H1 (cell line): ENCODE data around the gene TCAF1. TPM values are rescaled to one million over a fixed set of nuclear protein-coding genes. Genes with fewer than 3 reads are reported as not detected.
A peak's percentile ranks its signal among the peaks of the same experiment; 100 is the strongest.

ENCODE experiments used
- CTCF ChIA-PET: fragments of 300-600 bp; sonication (Branson Sonifier 250); formaldehyde crosslinking; loops from one replicate; lab custom pipeline; 2021; ENCODE audit not compliant: partially characterized antibody; lab: Charles Lee
- POLR2A ChIA-PET: fragments of 300-600 bp; sonication (Branson Sonifier 250); formaldehyde crosslinking; loops from one replicate; lab custom pipeline; 2021; ENCODE audit warnings: inconsistent platforms; ENCODE audit not compliant: partially characterized antibody; lab: Charles Lee
- DNase-seq, 2 experiments: peaks; one replicate each; pipeline versions ENCODE4 v3.0.0 to v3.0.0-alpha.2; 2010 to 2022; ENCODE audit warnings: low spot score in 2 of 2, low read depth in 1 of 2, mixed read lengths in 1 of 2
- FAIRE-seq: peaks from 2 replicates; lab custom pipeline; 2011; peaks lifted over from hg19 to GRCh38; lab: Jason Lieb, UNC
- H2AFZ ChIP-seq: 2 replicates; pipeline ENCODE4 v1.8.1; 2012; ENCODE audit warnings: low read length, inconsistent platforms
- H2AK5ac ChIP-seq: 2 replicates; pipeline ENCODE4 v1.6.1; 2013; ENCODE audit warnings: low read depth, low read length
- H2BK120ac ChIP-seq: replicated peaks from 2 replicates; pipeline ENCODE3; 2013; ENCODE audit warnings: low read depth, low read length, inconsistent platforms
- H2BK12ac ChIP-seq: 2 replicates; pipeline ENCODE4 v1.6.1; 2013; ENCODE audit warnings: low read depth, low read length
- H2BK15ac ChIP-seq: 2 replicates; pipeline ENCODE4 v1.6.1; 2013; ENCODE audit warnings: low read length
- H2BK20ac ChIP-seq: 2 replicates; pipeline ENCODE4 v1.6.1; 2013; ENCODE audit warnings: low read length
- H2BK5ac ChIP-seq: 2 replicates; pipeline ENCODE4 v1.6.1; 2013; ENCODE audit warnings: low read depth, low read length
- H3K14ac ChIP-seq: 2 replicates; pipeline ENCODE4 v1.6.1; 2013; ENCODE audit warnings: inconsistent platforms; ENCODE audit not compliant: insufficient read length
- H3K18ac ChIP-seq: 2 replicates; pipeline ENCODE4 v1.6.1; 2013; ENCODE audit warnings: low read length; ENCODE audit errors: extremely low read depth
- H3K23ac ChIP-seq: 2 replicates; pipeline ENCODE4 v1.6.1; 2013; ENCODE audit warnings: inconsistent platforms; ENCODE audit not compliant: insufficient read length
- H3K23me2 ChIP-seq: 2 replicates; pipeline ENCODE4 v1.6.1; 2013; ENCODE audit warnings: low read depth, low read length
- H3K27ac ChIP-seq: 2 replicates; pipeline ENCODE4 v1.6.1; 2011; ENCODE audit warnings: low read depth, low read length, inconsistent platforms
- H3K27me3 ChIP-seq, 4 experiments: replicated peaks in 1 of 4; 1 replicate in 1 of 4; 2 replicates in 3 of 4; pipeline versions ENCODE4 v1.6.1 to v1.8.1; 2011 to 2013; ENCODE audit warnings: low read length in 3 of 4, mild to moderate bottlenecking in 3 of 4, inconsistent platforms in 2 of 4, mixed read lengths in 2 of 4, moderate library complexity in 1 of 4; ENCODE audit not compliant: control insufficient read depth in 3 of 4, insufficient read depth in 3 of 4; ENCODE audit errors: extremely low read depth in 1 of 4
- H3K36me3 ChIP-seq, 4 experiments: 2 replicates each; pipeline versions ENCODE4 v1.6.1 to v1.8.1; 2011 to 2013; ENCODE audit warnings: mild to moderate bottlenecking in 4 of 4, low read length in 3 of 4, moderate library complexity in 2 of 4, control low read depth in 1 of 4, inconsistent platforms in 1 of 4; ENCODE audit not compliant: insufficient read depth in 4 of 4, control insufficient read depth in 2 of 4
- H3K4ac ChIP-seq: replicated peaks from 2 replicates; pipeline ENCODE3; 2013; ENCODE audit warnings: low read length, low read depth, mixed read lengths, inconsistent platforms; ENCODE audit not compliant: insufficient read length
- H3K4me1 ChIP-seq, 4 experiments: replicated peaks in 1 of 4; 1 replicate in 1 of 4; 2 replicates in 3 of 4; pipeline versions ENCODE4 v1.6.1 to v1.8.1; 2011 to 2013; ENCODE audit warnings: low read length in 3 of 4, inconsistent platforms in 2 of 4, mixed read lengths in 1 of 4; ENCODE audit not compliant: insufficient read depth in 4 of 4, control insufficient read depth in 3 of 4
- H3K4me2 ChIP-seq, 2 experiments: 2 replicates each; pipeline versions ENCODE4 v1.6.1 to v1.8.1; 2011 to 2013; ENCODE audit warnings: low read depth in 2 of 2, low read length in 2 of 2, control low read depth in 1 of 2, inconsistent platforms in 1 of 2, mild to moderate bottlenecking in 1 of 2; ENCODE audit not compliant: insufficient read depth in 1 of 2
- H3K4me3 ChIP-seq, 4 experiments: fragments of 200-600, 300-600 bp in 1 of 4; sonication (generic), shearing (Covaris generic), sonication (Bioruptor Twin) in 1 of 4; 2 replicates each; pipeline versions ENCODE4 v1.5.1 to v1.8.1; 2011 to 2016; ENCODE audit warnings: low read length in 4 of 4, low read depth in 3 of 4, control low read depth in 2 of 4, inconsistent platforms in 2 of 4, mild to moderate bottlenecking in 2 of 4, mixed read lengths in 1 of 4, moderate library complexity in 1 of 4; ENCODE audit not compliant: insufficient read depth in 2 of 4; ENCODE audit errors: extremely low read depth in 1 of 4
- H3K56ac ChIP-seq: replicated peaks from 2 replicates; pipeline ENCODE3; 2013; ENCODE audit warnings: low read depth, mild to moderate bottlenecking, mixed read lengths, low read length, inconsistent platforms; ENCODE audit not compliant: insufficient read length
- H3K79me1 ChIP-seq: 2 replicates; pipeline ENCODE4 v1.6.1; 2013; ENCODE audit warnings: low read depth, low read length, control low read depth
- H3K79me2 ChIP-seq, 2 experiments: 2 replicates each; pipeline versions ENCODE4 v1.6.1 to v1.8.1; 2012 to 2013; ENCODE audit warnings: low read length in 2 of 2, mild to moderate bottlenecking in 2 of 2, inconsistent platforms in 1 of 2; ENCODE audit not compliant: insufficient read depth in 2 of 2, control insufficient read depth in 1 of 2
- H3K9ac ChIP-seq, 4 experiments: replicated peaks in 1 of 4; 1 replicate in 1 of 4; 2 replicates in 3 of 4; pipeline versions ENCODE4 v1.6.1 to v1.8.1; 2011 to 2013; ENCODE audit warnings: low read depth in 3 of 4, low read length in 3 of 4, control low read depth in 2 of 4, mild to moderate bottlenecking in 2 of 4, moderate library complexity in 2 of 4, inconsistent platforms in 1 of 4; ENCODE audit errors: extremely low read depth in 1 of 4
- H3K9me3 ChIP-seq, 2 experiments: 2 replicates each; pipeline versions ENCODE4 v1.6.1 to v1.8.1; 2012 to 2013; ENCODE audit warnings: mild to moderate bottlenecking in 2 of 2, moderate library complexity in 2 of 2, control low read depth in 1 of 2, inconsistent platforms in 1 of 2, low read depth in 1 of 2, low read length in 1 of 2, mixed read lengths in 1 of 2; ENCODE audit not compliant: insufficient read depth in 2 of 2
- H4K20me1 ChIP-seq, 2 experiments: replicated peaks in 1 of 2; 2 replicates each; pipeline versions ENCODE3 to v1.8.1; 2011 to 2013; ENCODE audit warnings: inconsistent platforms in 2 of 2, low read length in 2 of 2, mild to moderate bottlenecking in 1 of 2; ENCODE audit not compliant: insufficient read depth in 2 of 2, control insufficient read depth in 1 of 2
- H4K5ac ChIP-seq: 2 replicates; pipeline ENCODE4 v1.6.1; 2013; ENCODE audit warnings: low read length, low read depth, mixed read lengths, inconsistent platforms; ENCODE audit not compliant: insufficient read length
- H4K8ac ChIP-seq: 2 replicates; pipeline ENCODE4 v1.8.0; 2013; ENCODE audit warnings: mild to moderate bottlenecking, moderate library complexity, low read length, inconsistent platforms; ENCODE audit not compliant: insufficient read depth; ENCODE audit errors: extremely low read depth
- H4K91ac ChIP-seq: replicated peaks from 2 replicates; pipeline ENCODE3; 2013; ENCODE audit warnings: low read length, mixed read lengths, inconsistent platforms; ENCODE audit not compliant: insufficient read length
- SP1 ChIP-seq: IDR thresholded peaks from 2 replicates; pipeline ENCODE4 v1.6.1; 2011; ENCODE audit warnings: low read depth, low read length
- YY1 ChIP-seq: IDR thresholded peaks from 2 replicates; pipeline ENCODE4 v1.6.1; 2011; ENCODE audit warnings: low read depth, mild to moderate bottlenecking, low read length
- WGBS, 2 experiments: shearing (Covaris generic) in 1 of 2; methylation state at CpG; one replicate each; pipeline versions ENCODE4 v1.1.6 to v1.1.7; 2013 to 2015; ENCODE audit warnings: low lambda C conversion rate in 2 of 2, mixed read lengths in 2 of 2, inconsistent platforms in 1 of 2, low coverage in 1 of 2, missing lambda C conversion rate in 1 of 2; ENCODE audit not compliant: insufficient replicate concordance in 2 of 2, insufficient coverage in 1 of 2, insufficient read length in 1 of 2; ENCODE audit errors: extremely low coverage in 1 of 2, missing lambda C conversion rate in 1 of 2; 5-methylcytosine and 5-hydroxymethylcytosine counted together
- polyA plus RNA-seq, 7 experiments: library from polyadenylated mRNA; depleted of rRNA in 3 of 7; stranded (reverse) in 5 of 7; unstranded in 2 of 7; fragments of >200 nt in 5 of 7; fragments of 200-250 nt in 2 of 7; gene quantifications; 1 replicate in 5 of 7; 2 replicates in 1 of 7; 4 replicates in 1 of 7; pipeline versions ENCODE4 v1.2.1 to v1.2.3, GENCODE V29; 2011 to 2013; ENCODE audit warnings: missing spikeins in 2 of 7, mixed read lengths in 2 of 7
- total RNA-seq: library from RNA; stranded (reverse); fragmentation: NEBNext Ultra II Directional; extraction: Animal tissue kit (Norgen Biotek cat#: 25700); gene quantifications from 2 replicates; pipeline ENCODE4 v1.2.1, GENCODE V29; 2021

The TCAF1 gene
- total and polyA plus RNA-seq, 2 of the 8 experiments (the other 6 are each of a cell fraction or from before 2014, with no cell fraction given) = 9.6 to 28.0 TPM

DNA sequence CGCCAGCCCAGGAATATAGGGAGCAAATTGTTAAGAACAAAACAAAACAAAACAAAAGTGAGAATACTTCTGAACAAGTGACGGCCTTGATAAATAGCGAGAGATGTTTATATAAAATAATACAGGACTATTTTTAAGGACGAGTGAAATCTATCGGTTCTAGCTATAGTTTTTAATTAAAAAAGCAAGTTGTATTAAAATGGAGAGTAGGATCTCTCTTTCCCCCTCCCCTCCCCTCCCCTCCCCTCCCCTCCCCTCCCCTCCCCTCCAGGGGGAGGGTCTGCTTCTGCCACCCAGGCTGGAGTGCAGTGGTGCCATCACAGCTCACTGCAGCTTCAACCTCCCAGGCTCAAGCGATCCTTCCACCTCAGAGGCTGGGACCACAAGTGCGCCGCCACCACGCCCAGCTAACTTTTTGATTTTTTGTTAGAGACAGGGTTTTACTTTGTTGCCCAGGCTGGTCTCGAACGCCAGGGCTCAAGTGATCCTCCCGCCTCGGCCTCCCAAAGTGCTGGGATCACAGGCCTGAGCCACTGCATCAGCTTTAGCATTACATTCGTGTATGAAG, 440 bp upstream of the TCAF1 start:
- Histone ChIP-seq H4K8ac (no peak overlapping the region), H3K4me3 (peak overlapping the region in 3 of 4 experiments; percentile 86 to 89 (median 87); a peak in 4 of 8 replicates), H2BK12ac (no peak overlapping the region), H4K91ac (no peak overlapping the region), H3K56ac (no peak overlapping the region), H3K79me1 (0 out of 2 replicates have a peak, but pooled peaks cover 3% of the 10 kb centered on the region), H3K27me3 (no peaks in the 10 kb centered on the region), H2AK5ac (no peak overlapping the region), H3K9ac (peak overlapping the region in 1 of 4 experiments; percentile 82; a peak in 2 of 7 replicates), H3K36me3 (0 out of 8 replicates have a peak, but pooled peaks cover 0 to 3% (median 0%) of the 10 kb centered on the region in 4 experiments), H2AFZ (no peak overlapping the region; the same call in 1 of the 2 replicates), H4K5ac (no peak overlapping the region), H3K23ac (no peak overlapping the region), H4K20me1 (peaks cover 4 to 6% of the 10 kb centered on the region in 2 experiments), H3K18ac (no peak overlapping the region), H3K14ac (no peak overlapping the region), H3K4ac (no peak overlapping the region), H3K27ac (peak overlapping the region; percentile 13; the same call in 1 of the 2 replicates), H3K23me2 (peaks cover 2% of the 10 kb centered on the region; the same call in 1 of the 2 replicates), H3K9me3 (no peaks in the 10 kb centered on the region), H2BK15ac (no peak overlapping the region), H3K4me1 (peaks cover 11 to 40% (median 24%) of the 10 kb centered on the region in 4 experiments), H3K79me2 (peaks cover 4 to 38% of the 10 kb centered on the region in 2 experiments), H2BK120ac (no peak overlapping the region), H2BK20ac (no peak overlapping the region), H2BK5ac (no peak overlapping the region), H3K4me2 (peak overlapping the region; percentile 80 to 85; a peak in 2 of 4 replicates)
- 70% methylated on average over 13 of the region's 14 CpGs; no CpG with 5 or more reads in 1 of the 2 experiments for WGBS, 2 experiments
- POLR2A ChIA-PET = interaction anchor here (0.7 to 4.2 kb wide), 5 partner anchors 9 to 221 kb away, joined by 3 to 73 read pairs (median 4); no protein-coding TSS in a partner anchor
- DNase-seq (no peak), FAIRE-seq (no peak)
- CTCF ChIA-PET = interaction anchor here (0.6 to 2.7 kb wide), 9 partner anchors 9 to 209 kb away, joined by 3 to 13 read pairs (median 4); no protein-coding TSS in a partner anchor
- TF ChIP-seq YY1 = no peak
- TF ChIP-seq SP1 = 0 out of 2 replicates have a peak, but pooled peaks have one; percentile 34
